Measurements from ENCODE around the gene SMCR8. TPM values are rescaled to one million over a fixed set of nuclear protein-coding genes. Genes with fewer than 3 reads are reported as not detected.

The SMCR8 gene
- total RNA-seq, 2 experiments from 2014 or later: 12.9 to 13.7 TPM

- intact Hi-C loops (cut with micrococcal nuclease): no loop called here
- TF ChIP-seq CTCF (IDR thresholded peaks at IDR 0.05): no peak
- POLR2A ChIA-PET: interaction anchor here (0.8 to 1.7 kb wide), 3 partner anchors 9 to 26 kb away, joined by 3 to 5 read pairs (median 4); no protein-coding TSS in a partner anchor
- ATAC-seq: no peak
- Mint-ChIP-seq H3K4me3 (no peak overlapping the region), H3K27ac (no peak overlapping the region), H3K9me3 (peaks cover 2% of the 10 kb centered on the region), H3K36me3 (ENCODE audit: low read depth) (peaks cover 26% of the 10 kb centered on the region), H3K27me3 (no peaks in the 10 kb centered on the region), H3K4me1 (ENCODE audit: low read depth) (peaks cover 54% of the 10 kb centered on the region)
- no peak for DNase-seq
- CTCF ChIA-PET: interaction anchor here (1.1 to 2.3 kb wide), 3 partner anchors 10 to 305 kb away, joined by 3 to 5 read pairs (median 3); no protein-coding TSS in a partner anchor
These were observed 6.2 kb downstream of the SMCR8 start for GRCh38 chr17:18321309-18321708.

- POLR2A ChIA-PET: interaction anchor here (1.2 to 1.7 kb wide), 2 partner anchors 8 to 10 kb away, joined by 3 to 4 read pairs; partner anchors contain the start of gene TOP3A
- no peak for TF ChIP-seq CTCF (IDR thresholded peaks at IDR 0.05)
- H3K4me3 Mint-ChIP-seq: no peak overlapping the region
- H3K4me1 Mint-ChIP-seq (ENCODE audit: low read depth): peaks cover 44% of the 10 kb centered on the region
- peaks cover 17% of the 10 kb centered on the region for H3K36me3 Mint-ChIP-seq (ENCODE audit: low read depth)
- CTCF ChIA-PET: interaction anchor here (0.9 to 2.3 kb wide), 2 partner anchors 9 to 75 kb away, joined by 3 to 5 read pairs; no protein-coding TSS in a partner anchor
- no peaks in the 10 kb centered on the region for H3K27me3 Mint-ChIP-seq
- H3K9me3 Mint-ChIP-seq: no peaks in the 10 kb centered on the region
- ATAC-seq (no peak), DNase-seq (no peak)
- intact Hi-C loops (cut with micrococcal nuclease): no loop called here
- H3K27ac Mint-ChIP-seq: peak overlapping the region; percentile 46
These were observed 7.4 kb downstream of the SMCR8 start for GRCh38 chr17:18322522-18322921.

- no peak overlapping the region for H3K27ac Mint-ChIP-seq
- peaks cover 15% of the 10 kb centered on the region for H3K36me3 Mint-ChIP-seq (ENCODE audit: low read depth)
- ChIA-PET POLR2A (interaction anchor here (1.2 kb wide), 1 partner anchor 8 kb away, joined by 3 read pairs; the partner anchor contains the start of gene TOP3A), CTCF (interaction anchor here (2.3 kb wide), 1 partner anchor 9 kb away, joined by 5 read pairs; no protein-coding TSS in a partner anchor)
- intact Hi-C loops (cut with micrococcal nuclease): no loop called here
- no peak for ATAC-seq
- no peak overlapping the region for H3K4me3 Mint-ChIP-seq
- DNase-seq: no peak
- H3K4me1 Mint-ChIP-seq (ENCODE audit: low read depth): peaks cover 39% of the 10 kb centered on the region
- H3K9me3 Mint-ChIP-seq: no peaks in the 10 kb centered on the region
- no peak for TF ChIP-seq CTCF (IDR thresholded peaks at IDR 0.05)
- no peaks in the 10 kb centered on the region for H3K27me3 Mint-ChIP-seq
These were observed 7.9 kb downstream of the SMCR8 start for GRCh38 chr17:18323007-18323406.

GRCh38 chr17:18323507-18324139 is 8.5 kb downstream of the SMCR8 start:
- Mint-ChIP-seq H3K36me3 (ENCODE audit: low read depth) (peaks cover 14% of the 10 kb centered on the region), H3K27me3 (no peaks in the 10 kb centered on the region)
- POLR2A ChIA-PET: interaction anchor here (0.6 to 1.4 kb wide), 3 partner anchors 9 to 76 kb away, joined by 3 read pairs; partner anchors contain the start of gene TOP3A

More at GRCh38 chr17:18323507-18324139, 8.5 kb downstream of the SMCR8 start:
- DNase-seq (no peak), ATAC-seq (no peak)
- H3K4me1 Mint-ChIP-seq (ENCODE audit: low read depth): peaks cover 35% of the 10 kb centered on the region
- no peak for TF ChIP-seq CTCF (IDR thresholded peaks at IDR 0.05)
- no peak overlapping the region for H3K27ac Mint-ChIP-seq
- intact Hi-C loops (cut with micrococcal nuclease): no loop called here
- H3K9me3 Mint-ChIP-seq: no peaks in the 10 kb centered on the region
- CTCF ChIA-PET: interaction anchor here (2.3 kb wide), 1 partner anchor 8 kb away, joined by 5 read pairs; no protein-coding TSS in a partner anchor
- H3K4me3 Mint-ChIP-seq: no peak overlapping the region
